CD4-positive, alpha-beta T cell treated with Interleukin-4 for 1 hour (primary cell): ENCODE measurements around the gene CASK.
"Not testable (repeated sequence)": the region's sequence is repeated elsewhere in the genome, so short reads cannot be mapped to it uniquely, and the experiment has no call there.

Experiments used
- DNase-seq, 2 donors: peaks; one replicate each; pipeline ENCODE4 v3.0.0-alpha.2; 2020 to 2022

Gene CASK

GRCh38 chrX:41616935-41617334 is 306.4 kb downstream of the CASK start:
- no peak for DNase-seq

DNA sequence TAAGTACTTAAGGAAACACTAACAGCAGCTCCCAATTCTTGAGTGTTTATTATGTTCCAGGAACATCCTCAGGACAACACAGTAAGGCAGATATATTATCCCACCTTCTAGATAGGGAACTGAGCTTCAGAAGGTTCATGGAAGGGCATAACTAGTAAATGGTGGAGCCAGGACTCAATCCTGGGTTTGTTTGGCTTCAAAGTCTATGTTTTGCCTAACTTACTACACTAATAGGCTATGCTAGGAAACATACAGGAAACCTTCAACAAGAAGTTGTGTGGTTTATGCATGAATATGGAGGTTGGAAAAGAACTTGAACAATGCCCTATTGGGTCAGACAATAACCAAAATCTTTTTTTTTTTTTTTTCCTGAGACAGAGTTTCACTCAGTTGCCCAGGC is 307.1 kb downstream of the CASK start:
- no peak for DNase-seq

DNA sequence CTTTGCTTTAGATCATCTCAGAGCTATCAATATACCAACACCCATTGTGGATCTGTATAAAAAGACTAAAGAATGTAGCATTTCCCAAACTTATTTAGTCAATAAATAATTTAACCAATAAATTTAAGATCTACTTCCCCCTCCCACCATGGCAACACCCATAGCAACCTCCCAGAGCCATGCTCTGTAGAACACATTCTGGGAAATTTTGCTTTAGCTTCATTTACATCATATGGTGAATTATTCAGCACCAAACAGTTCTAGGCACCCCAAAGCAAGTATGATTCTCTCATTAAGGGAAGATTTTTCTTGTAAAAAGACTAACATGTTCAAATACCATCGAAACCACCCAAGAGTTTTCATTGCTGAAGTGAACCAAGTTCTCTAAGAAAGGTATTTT is 315.1 kb downstream of the CASK start:
- no peak for DNase-seq

DNA sequence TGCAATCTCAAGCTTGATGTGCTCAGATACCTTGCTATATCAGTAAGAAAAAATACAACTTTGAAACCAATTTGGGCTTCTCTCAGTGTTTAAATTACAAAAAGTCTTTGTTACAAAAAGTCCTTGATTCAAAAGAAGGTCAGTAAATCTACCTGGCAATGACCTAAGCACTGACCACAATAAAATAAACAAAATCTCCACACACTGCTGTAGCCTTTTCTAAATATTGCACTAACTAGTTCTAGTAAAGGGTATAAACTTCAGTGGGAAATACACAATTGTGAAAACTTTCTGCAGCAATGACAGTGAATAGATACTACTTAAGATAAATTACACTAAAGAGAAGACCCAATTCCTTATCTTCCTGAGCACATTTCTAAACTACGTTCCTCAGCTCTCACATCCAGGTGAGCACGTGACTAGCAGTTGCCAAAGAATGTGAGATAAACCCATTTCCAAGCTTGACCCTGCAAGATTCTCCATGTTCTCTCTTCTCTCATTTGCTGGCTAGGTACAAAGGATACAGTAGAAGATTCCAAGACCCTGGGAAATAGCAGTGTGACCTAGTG is 316.0 kb downstream of the CASK start:
- no peak for DNase-seq

GRCh38 chrX:41606057-41606456 is 317.3 kb downstream of the CASK start:
- DNase-seq: not testable (repeated sequence)

DNA sequence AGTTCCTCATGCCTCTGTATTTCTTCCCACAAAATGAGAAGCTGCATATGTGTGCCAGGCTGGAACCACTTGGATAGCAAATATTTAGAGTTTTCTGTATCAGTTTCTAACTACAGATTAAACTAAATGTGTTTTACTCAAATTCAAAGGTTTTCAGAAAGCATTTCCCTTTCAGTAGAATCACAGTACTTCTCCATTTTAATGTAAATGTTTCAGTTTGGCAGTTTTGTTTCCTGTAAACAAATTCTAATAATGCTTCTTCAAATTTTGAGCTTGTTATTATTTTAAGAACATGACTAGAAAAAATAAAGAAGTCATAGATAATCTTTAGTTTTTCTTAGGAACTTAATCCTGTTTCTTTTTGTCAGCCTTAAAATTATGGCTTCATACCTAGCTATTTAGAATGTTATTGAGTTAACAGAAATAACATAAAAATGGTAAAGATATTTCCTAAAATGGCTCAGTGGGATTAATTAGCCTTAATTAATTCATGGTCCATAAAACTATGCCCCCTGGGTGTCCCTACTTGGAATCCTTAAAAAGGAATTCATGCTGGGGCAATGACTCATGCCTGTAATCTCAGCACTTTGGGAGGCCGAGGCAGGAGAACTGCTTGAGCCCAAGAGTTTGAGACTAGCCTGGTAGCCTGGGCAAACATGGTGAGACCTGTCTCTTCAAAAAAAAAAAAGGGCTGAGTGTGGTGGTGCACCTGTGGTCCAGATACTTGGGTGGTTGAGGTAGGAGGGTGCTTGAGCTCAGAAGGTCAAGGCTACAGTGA is 318.4 kb downstream of the CASK start:
- no peak for DNase-seq

GRCh38 chrX:41604177-41604576 is 319.2 kb downstream of the CASK start:
- no peak for DNase-seq

DNA sequence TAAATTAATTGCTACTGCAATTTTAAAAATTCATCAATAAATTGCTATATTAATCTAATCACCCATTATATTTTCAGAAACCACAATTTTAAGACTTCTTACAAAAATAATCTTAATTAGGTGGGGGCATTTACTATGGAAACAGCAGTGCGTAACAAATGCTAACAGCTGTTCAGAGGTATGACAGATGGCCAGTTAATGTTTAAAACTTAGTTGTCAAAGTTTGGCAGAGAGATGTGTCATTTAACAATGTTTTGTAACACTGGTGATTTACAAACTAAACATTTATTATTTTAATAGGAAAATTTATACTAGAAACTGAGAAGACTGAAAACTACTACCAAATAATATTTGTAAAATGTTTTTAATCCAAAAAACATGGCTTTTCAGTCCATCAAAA is 319.8 kb downstream of the CASK start:
- DNase-seq: no peak

- no peak for DNase-seq
Measured at GRCh38 chrX:41602816-41603345, 320.5 kb downstream of the CASK start.

DNA sequence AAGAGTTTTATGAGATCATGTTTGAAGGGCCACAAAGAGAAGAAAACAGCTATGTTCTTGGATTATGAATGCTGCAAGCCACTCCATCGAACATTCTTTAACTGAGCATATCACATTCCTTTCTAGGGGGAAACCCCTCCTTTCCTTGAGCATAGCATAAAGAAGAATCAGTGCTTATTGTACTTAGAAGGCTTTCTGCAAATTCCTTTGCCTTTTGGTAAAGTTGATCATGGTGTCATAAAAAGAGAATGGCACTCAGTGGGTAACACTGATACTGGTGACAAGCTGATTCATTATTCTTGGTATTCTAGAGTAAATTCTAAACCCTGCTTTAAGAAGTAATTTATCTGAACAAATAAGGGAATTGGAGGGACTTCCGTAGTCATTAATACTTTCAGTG is 323.1 kb downstream of the CASK start:
- DNase-seq: no peak

DNA sequence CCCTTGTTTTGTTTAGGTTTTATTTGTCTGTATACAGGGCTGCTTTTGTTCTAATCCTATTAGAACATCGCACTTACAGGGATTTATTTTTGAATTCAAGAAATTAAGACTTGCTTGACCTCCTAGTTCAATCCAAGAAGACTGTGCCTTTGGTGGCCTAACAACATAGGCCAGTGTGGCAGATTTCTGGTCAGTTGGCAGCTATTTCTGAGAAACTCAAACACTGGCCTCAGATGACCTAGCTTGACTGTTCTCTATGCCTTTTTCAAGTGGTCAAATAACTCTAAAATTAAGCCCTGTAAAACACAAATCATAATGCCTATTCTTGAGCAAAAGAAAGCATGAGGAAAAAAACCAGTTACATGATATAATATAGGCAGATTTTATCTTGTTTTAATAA is 323.8 kb downstream of the CASK start:
- DNase-seq: no peak

GRCh38 chrX:41596596-41596995 is 326.8 kb downstream of the CASK start:
- DNase-seq: no peak

DNA sequence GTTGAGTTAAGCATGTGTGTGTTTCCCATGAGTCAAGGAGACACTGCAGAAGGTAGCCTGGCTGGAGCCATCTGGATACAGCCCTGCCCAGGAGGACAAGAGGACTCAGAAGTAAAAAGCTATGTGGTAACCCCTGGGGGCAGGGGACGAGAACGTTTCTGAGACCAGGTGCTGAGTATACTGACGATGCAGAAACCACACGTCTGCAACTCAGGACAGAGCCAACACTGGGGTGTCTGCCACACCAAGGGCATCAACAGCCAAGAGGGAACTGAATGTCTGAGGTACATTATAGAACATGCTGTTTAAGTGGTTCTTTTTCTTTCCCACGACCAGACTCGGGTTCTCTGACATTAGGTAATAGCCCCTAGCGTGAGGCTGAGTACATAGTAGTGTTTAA is 328.7 kb downstream of the CASK start:
- DNase-seq: no peak

DNA sequence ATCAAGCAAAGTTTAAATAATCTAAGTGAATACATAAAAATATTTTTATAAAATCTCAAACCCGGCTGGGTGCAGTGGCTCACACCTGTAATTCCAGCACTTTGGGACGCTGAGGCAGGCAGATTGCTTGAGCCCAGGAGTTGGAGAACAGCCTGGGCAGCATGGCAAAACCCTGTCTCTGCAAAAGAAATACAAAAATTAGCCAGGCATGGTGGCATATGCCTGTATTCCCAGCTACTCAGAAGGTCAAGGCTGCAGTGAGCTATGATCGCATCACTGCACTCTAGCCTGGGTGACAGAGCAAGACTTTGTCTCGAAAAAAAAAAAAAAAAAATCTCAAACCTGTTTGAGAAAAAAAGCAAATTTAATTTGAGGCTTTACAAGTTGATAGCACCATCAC is 331.4 kb downstream of the CASK start:
- DNase-seq: no peak

DNA sequence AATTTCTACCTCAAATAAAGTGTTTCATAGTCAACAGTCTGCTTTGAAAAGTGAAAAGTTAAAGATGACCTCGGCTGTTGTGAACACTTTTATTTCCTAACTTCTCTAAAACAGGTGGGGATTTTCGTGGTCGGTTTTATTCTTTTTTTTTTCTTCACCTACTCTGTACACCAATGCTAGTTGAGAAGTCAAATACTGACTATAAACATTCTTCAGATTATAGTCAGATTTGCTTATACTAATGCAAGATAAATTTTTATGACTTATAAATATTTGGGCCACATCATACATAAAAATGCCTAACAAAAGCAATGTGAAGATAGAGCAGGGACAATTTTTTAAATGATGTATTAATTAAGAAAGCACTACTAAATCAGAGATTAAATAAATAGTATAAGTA is 332.7 kb downstream of the CASK start:
- no peak for DNase-seq

DNA sequence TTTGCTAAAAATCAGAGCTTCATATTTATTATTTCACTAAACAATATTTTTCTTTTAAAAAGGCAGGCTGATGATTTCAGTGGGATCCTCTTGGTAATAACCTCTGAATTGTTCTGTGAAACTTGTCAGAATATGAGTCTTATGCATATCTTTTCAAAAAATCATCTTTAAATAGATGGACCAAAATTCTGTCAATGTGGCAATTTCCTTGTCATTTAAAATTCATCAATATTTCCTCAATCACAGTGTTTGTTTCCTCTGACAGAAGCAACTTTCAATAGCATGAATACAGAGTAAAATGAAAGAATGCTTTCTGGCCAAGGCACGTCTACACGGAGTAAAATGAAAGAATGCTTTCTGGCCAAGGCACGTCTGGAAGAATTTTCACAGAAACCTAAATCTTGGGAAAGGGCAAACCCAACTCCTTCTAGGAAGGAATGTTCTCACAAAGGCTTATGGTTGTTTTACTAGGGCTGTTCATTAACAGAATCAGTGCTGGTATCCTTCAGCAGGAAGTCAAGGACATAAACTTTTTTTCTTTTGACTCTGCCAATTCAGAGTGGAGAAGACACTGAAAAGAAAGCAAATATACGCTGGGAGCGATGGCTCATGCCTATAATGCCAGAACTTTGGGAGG is 333.6 kb downstream of the CASK start:
- DNase-seq: no peak

GRCh38 chrX:41588271-41588670 is 335.1 kb downstream of the CASK start:
- no peak for DNase-seq

DNA sequence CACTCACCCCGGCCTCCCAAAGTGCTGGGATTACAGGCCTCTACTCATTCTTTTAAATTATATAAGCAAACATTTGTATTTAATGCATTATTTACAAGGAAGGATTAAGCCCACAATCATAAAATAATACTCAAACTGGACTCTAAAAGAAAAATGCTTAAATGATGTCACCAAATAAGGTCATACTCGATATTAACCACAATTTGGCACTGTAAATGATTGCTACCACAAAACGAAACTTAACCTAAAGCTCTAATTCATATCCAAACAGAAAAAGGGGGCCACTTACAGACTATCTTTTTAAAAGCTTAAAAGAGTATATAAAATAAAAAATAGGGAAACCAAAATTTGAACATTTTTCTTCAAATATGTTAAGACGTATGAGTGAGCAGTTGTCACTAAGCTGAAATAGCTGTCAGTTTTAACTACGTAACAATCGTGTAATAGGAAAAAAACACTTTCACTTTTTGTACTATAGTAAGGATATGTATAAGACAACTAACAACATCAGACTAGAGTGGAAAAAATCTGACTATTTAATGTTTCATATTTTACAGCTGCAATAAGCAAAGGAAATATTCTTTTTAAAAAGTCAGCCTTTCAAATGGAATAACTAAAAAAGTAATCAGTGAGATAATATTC is 342.8 kb downstream of the CASK start:
- peak in 1 of 2 donors; percentile 47 for DNase-seq

DNA sequence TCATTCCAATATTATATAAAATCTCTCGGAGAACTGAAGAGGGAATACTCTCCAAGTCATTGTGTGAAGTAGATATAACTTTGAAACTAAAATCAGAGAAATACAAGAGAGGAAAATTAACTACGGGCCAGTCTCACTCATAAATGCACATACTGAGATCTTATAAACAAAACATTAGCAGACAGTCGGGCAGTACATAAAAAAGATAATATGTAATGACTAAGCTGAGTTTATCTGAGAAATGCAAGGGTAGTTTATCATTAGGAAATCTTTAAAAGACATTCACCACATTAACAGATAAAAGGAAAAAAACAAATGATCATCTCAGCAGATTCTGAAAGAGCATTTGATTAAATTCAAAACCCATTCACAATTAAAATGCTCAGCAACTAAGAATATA is 359.5 kb downstream of the CASK start:
- DNase-seq: no peak

DNA sequence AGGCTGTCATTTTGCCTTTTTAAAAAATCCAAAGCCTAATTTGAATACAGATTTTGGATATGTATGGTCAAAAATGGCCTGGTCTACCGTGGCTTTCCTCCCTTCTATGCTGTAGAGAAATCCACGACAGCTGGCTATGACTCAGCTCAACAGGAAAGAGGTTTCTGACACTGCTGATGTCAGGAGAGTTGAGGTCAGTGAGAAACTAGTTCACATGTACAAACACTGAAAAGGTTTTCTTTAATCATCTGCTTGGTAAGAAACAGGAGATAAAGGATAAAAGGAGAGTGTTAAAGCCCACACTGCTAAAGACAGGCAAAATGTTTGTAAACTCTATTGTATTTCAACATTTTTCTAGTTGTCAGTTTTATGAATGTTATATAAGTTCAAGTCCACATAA is 362.3 kb downstream of the CASK start:
- peak; percentile 39 to 56 for DNase-seq

DNA sequence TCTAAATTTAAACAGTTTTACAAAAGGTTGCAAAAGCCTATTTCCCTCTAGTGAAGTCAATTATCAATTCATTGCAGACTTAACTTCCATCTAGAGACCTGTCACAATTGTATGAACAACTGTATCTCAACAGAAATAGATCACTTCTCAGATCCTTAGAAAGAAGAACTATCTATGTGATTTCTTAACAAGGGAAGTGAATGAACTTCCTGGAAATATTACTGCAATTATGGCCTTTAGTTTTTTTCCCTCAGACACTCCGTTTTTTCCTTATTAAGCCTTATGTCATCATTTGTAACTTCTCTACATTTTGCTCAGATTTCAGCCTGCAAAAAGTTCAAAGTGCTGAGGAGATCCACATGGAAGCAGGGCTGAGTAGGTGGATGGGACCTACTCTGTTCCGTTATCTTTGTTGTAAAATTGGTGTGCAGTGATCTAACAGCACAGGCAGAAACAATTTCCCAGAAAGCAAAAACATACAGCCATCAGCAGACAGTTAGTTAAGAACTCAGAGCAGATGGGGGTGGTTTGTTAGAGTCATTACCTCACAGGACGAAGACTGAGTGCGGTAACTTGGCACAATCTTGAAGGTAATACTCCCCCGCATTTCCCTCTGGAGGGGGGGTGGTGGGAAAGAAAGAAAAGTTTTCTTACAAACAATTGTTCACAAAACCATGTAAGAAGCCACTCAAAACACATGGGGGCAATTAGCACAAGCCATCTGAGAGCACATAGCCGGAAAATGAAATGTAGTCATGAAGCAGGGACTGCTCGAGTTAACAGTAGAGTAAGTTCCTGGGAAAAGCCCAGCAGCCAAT is 363.9 kb downstream of the CASK start:
- DNase-seq: peak in 1 of 2 donors; percentile 32

GRCh38 chrX:41558531-41558930 is 364.8 kb downstream of the CASK start:
- peak in 1 of 2 donors; percentile 41 for DNase-seq

DNA sequence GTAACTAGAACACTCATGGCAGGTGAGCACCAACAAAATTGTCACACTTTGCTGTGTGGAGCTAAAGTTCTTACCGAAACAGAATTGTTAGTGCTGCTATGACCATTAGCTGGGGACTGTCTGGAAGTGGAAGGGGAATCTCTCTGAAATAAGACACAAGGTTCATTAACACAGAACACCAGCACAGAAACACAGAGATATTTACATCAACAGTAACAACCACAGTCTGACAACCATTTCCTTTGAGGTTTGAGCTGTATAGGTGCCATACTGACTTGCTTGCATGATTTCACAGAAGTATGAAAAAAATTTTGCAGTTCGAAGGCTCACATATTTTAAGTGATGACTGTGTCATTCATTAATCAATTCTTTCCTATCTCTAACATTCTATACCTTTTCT is 366.4 kb downstream of the CASK start:
- DNase-seq: peak in 1 of 2 donors; percentile 60
